ENCODE results near the gene PLAC1.

The PLAC1 gene

GRCh38 chrX:134543288-134543687 lies 115.0 kb downstream of the PLAC1 start:
- no peak for DNase-seq (ENCODE audit: low spot score)

- no peak for DNase-seq (ENCODE audit: low spot score)
These were observed 115.8 kb downstream of the PLAC1 start for GRCh38 chrX:134542485-134542884.

- DNase-seq (ENCODE audit: low spot score): no peak
These were observed 116.4 kb downstream of the PLAC1 start for GRCh38 chrX:134541906-134542305.

GRCh38 chrX:134538316-134538715 lies 120.0 kb downstream of the PLAC1 start:
- no peak for DNase-seq (ENCODE audit: low spot score)

- DNase-seq (ENCODE audit: low spot score): no peak
These were observed 120.9 kb downstream of the PLAC1 start for GRCh38 chrX:134537179-134537955.

GRCh38 chrX:134533952-134534351 lies 124.3 kb downstream of the PLAC1 start:
- no peak for DNase-seq (ENCODE audit: low spot score)

- DNase-seq (ENCODE audit: low spot score): no peak
These were observed 124.9 kb downstream of the PLAC1 start for GRCh38 chrX:134533352-134533751.

GRCh38 chrX:134530845-134531244 lies 127.4 kb downstream of the PLAC1 start:
- DNase-seq (ENCODE audit: low spot score): no peak

- DNase-seq (ENCODE audit: low spot score): no peak
These were observed 128.8 kb downstream of the PLAC1 start for GRCh38 chrX:134529481-134529880.

- no peak for DNase-seq (ENCODE audit: low spot score)
These were observed 129.3 kb downstream of the PLAC1 start for GRCh38 chrX:134528960-134529359.

- no peak for DNase-seq (ENCODE audit: low spot score)
These were observed 131.9 kb downstream of the PLAC1 start for GRCh38 chrX:134526399-134526798.

GRCh38 chrX:134525086-134525792 lies 133.0 kb downstream of the PLAC1 start:
- no peak for DNase-seq (ENCODE audit: low spot score)

- DNase-seq (ENCODE audit: low spot score): no peak
These were observed 134.1 kb downstream of the PLAC1 start for GRCh38 chrX:134524181-134524580.

- DNase-seq (ENCODE audit: low spot score): no peak
These were observed 137.3 kb downstream of the PLAC1 start for GRCh38 chrX:134520860-134521390.
